Measurements from ENCODE around the gene ATRX.
"Not testable (repeated sequence)": the region's sequence is repeated elsewhere in the genome, so short reads cannot be mapped to it uniquely, and the experiment has no call there.

The ATRX gene

DNA sequence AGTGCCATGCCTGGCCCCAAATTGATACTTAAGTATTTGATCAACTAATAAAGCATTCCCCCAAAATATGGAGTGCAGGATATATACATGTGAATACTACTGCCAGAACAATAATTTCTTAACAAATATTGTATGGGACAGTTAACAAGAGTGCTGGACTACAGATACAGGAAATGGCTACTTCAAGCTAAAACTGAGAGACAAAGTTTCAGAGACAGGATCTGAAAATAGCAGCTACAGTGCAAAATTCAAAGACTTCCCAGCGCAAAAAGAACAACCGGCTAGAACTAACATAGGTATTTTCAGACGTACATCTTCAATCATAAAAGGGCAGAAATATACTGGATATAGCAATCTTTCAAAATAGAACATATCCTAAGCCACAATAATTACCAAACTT, 6.3 kb downstream of the ATRX start:
- Histone ChIP-seq H3K4me1 (ENCODE audit: control insufficient read depth, insufficient read depth, low read length, poor library complexity, severe bottlenecking) (peaks cover 3% of the 10 kb centered on the region), H3K36me3 (ENCODE audit: control insufficient read depth, insufficient read depth, low read length) (no peaks in the 10 kb centered on the region), H3K27me3 (replicated peaks; ENCODE audit: control insufficient read depth, insufficient read depth, low read length, poor library complexity, severe bottlenecking) (no peaks in the 10 kb centered on the region), H3K9me3 (ENCODE audit: control insufficient read depth, low read length) (no peaks in the 10 kb centered on the region), H3K27ac (ENCODE audit: insufficient read depth, low read length, poor library complexity, severe bottlenecking) (no peak overlapping the region), H3K4me3 (ENCODE audit: insufficient read depth, low read depth, low read length, poor library complexity, severe bottlenecking) (no peak overlapping the region)
- no peak for DNase-seq

DNA sequence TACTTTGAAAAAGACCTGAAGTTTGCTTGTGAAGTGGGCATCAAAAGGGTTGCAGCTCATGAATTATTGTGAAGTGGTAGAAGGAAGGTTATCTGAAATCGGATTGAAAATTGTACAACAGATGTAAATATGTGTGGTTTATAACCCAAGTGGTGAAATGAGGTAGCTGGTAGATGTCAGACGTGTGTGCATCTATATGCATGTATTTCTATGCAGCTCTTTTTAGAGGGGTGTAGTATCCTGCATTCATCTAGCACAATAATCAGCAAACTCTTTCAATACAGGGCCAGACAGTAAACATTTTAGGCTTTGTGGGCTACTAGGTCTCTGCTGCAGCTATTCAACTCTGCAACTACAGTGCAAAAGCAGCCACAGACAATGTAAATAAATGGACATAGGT, 9.4 kb downstream of the ATRX start:
- no peaks in the 10 kb centered on the region for H3K27me3 ChIP-seq (replicated peaks; ENCODE audit: control insufficient read depth, insufficient read depth, low read length, poor library complexity, severe bottlenecking)
- no peak overlapping the region for H3K4me3 ChIP-seq (ENCODE audit: insufficient read depth, low read depth, low read length, poor library complexity, severe bottlenecking)
- H3K36me3 ChIP-seq (ENCODE audit: control insufficient read depth, insufficient read depth, low read length), result no peaks in the 10 kb centered on the region
- peaks cover 3% of the 10 kb centered on the region for H3K4me1 ChIP-seq (ENCODE audit: control insufficient read depth, insufficient read depth, low read length, poor library complexity, severe bottlenecking)
- H3K27ac ChIP-seq (ENCODE audit: insufficient read depth, low read length, poor library complexity, severe bottlenecking), result no peak overlapping the region
- no peaks in the 10 kb centered on the region for H3K9me3 ChIP-seq (ENCODE audit: control insufficient read depth, low read length)
- DNase-seq, result no peak

DNA sequence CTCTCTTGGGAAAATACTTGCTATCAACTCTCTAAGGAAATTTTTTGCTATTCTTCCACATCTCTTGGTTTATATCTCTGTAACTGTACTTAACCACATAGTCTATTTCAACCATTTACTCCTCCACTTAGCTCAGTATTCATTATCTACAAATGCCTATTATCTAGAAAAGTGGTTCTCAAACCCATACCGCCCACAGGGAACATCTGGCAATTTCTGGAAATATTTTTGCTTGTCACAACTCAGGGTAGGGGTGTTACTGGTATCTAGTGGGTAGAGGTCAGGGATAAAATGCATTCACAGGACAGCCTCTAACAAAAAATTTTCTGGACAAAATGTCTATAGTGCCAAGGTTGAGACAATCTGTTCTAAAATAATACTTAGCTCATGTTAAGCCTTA, 14.4 kb downstream of the ATRX start:
- Histone ChIP-seq H3K4me3 (ENCODE audit: insufficient read depth, low read depth, low read length, poor library complexity, severe bottlenecking) (no peak overlapping the region), H3K4me1 (ENCODE audit: control insufficient read depth, insufficient read depth, low read length, poor library complexity, severe bottlenecking) (no peaks in the 10 kb centered on the region), H3K27ac (ENCODE audit: insufficient read depth, low read length, poor library complexity, severe bottlenecking) (no peak overlapping the region), H3K36me3 (ENCODE audit: control insufficient read depth, insufficient read depth, low read length) (no peaks in the 10 kb centered on the region), H3K9me3 (ENCODE audit: control insufficient read depth, low read length) (no peaks in the 10 kb centered on the region), H3K27me3 (replicated peaks; ENCODE audit: control insufficient read depth, insufficient read depth, low read length, poor library complexity, severe bottlenecking) (no peaks in the 10 kb centered on the region)
- DNase-seq, result no peak

DNA sequence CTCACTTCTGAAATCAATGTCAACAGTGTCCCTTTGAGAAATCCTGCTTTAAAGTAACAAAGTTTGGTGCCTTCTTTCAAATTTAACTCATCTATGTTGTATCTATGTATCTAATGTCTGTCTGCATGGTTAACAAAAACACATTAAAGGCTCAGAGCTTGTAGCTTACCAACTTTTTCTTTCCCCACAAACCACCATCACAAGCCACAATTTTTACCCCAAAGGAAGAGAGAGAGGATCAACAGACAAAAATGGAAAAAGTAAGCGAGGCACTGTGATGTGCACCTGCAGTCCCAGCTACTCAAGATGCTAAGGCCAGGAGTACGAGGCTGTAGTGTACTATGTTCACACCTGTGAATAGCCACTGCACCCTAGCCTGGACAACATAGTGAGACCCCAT, 17.2 kb downstream of the ATRX start:
- Histone ChIP-seq H3K27ac (ENCODE audit: insufficient read depth, low read length, poor library complexity, severe bottlenecking) (no peak overlapping the region), H3K4me1 (ENCODE audit: control insufficient read depth, insufficient read depth, low read length, poor library complexity, severe bottlenecking) (no peaks in the 10 kb centered on the region), H3K4me3 (ENCODE audit: insufficient read depth, low read depth, low read length, poor library complexity, severe bottlenecking) (no peak overlapping the region), H3K27me3 (replicated peaks; ENCODE audit: control insufficient read depth, insufficient read depth, low read length, poor library complexity, severe bottlenecking) (no peaks in the 10 kb centered on the region), H3K36me3 (ENCODE audit: control insufficient read depth, insufficient read depth, low read length) (no peaks in the 10 kb centered on the region), H3K9me3 (ENCODE audit: control insufficient read depth, low read length) (no peaks in the 10 kb centered on the region)
- DNase-seq, result no peak

DNA sequence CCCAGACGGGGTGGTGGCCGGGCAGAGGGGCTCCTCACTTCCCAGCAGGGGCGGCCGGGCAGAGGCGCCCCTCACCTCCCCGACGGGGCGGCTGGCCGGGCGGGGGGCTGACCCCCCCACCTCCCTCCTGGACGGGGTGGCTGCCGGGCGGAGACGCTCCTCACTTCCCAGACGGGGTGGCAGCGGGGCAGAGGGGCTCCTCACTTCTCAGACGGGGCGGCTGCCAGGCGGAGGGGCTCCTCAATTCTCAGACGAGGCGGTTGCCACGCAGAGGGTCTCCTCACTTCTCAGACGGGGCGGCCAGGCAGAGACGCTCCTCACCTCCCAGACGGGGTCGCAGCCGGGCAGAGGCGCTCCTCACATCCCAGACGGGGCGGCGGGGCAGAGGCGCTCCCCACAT, 19.8 kb downstream of the ATRX start:
- not testable (repeated sequence) for DNase-seq; H3K36me3 ChIP-seq (ENCODE audit: control insufficient read depth, insufficient read depth, low read length); H3K4me1 ChIP-seq (ENCODE audit: control insufficient read depth, insufficient read depth, low read length, poor library complexity, severe bottlenecking); H3K27ac ChIP-seq (ENCODE audit: insufficient read depth, low read length, poor library complexity, severe bottlenecking); H3K27me3 ChIP-seq (replicated peaks; ENCODE audit: control insufficient read depth, insufficient read depth, low read length, poor library complexity, severe bottlenecking); H3K9me3 ChIP-seq (ENCODE audit: control insufficient read depth, low read length); H3K4me3 ChIP-seq (ENCODE audit: insufficient read depth, low read depth, low read length, poor library complexity, severe bottlenecking)

DNA sequence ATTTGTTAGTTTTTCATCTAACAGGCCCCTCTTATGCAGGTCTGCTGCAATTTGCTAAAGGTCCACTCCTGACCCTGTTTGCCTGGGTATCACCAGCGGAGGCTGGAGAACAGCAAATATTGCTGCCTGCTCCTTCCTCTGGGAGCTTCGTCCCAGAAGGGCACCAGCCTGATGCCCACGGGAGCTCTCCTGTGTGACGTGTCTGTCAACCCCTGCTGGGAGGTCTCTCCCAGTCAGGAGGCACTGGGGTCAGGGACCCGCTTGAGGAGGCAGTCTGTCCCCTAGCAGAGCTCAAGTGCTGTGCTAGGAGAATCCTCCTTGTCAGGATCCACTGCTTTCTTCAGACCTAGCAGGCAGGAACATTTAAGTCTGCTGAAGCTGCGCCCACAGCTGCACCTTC, 30.5 kb downstream of the ATRX start:
- Histone ChIP-seq H3K36me3 (ENCODE audit: control insufficient read depth, insufficient read depth, low read length) (no peaks in the 10 kb centered on the region), H3K27ac (ENCODE audit: insufficient read depth, low read length, poor library complexity, severe bottlenecking) (no peak overlapping the region), H3K4me1 (ENCODE audit: control insufficient read depth, insufficient read depth, low read length, poor library complexity, severe bottlenecking) (no peaks in the 10 kb centered on the region), H3K27me3 (replicated peaks; ENCODE audit: control insufficient read depth, insufficient read depth, low read length, poor library complexity, severe bottlenecking) (no peaks in the 10 kb centered on the region), H3K4me3 (ENCODE audit: insufficient read depth, low read depth, low read length, poor library complexity, severe bottlenecking) (no peak overlapping the region), H3K9me3 (ENCODE audit: control insufficient read depth, low read length) (no peaks in the 10 kb centered on the region)
- DNase-seq, result no peak

DNA sequence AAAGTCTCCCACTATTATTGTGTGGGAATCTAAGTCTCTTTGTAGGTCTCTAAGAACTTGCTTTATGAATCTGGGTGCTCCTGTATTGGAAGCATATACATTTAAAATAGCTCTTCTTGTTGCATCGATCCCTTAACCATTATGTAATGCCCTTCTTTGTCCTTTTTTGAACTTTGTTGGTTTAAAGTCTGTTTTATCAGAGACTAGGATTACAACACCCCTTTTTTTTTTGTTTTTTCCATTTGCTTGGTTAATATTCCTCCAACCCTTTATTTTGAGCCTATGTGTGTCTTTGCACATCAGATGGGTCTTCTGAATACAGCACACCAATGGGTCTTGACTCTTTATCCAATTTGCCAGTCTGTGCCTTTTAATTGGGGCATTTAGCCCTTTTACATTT, 32.1 kb downstream of the ATRX start:
- not testable (repeated sequence) for H3K4me1 ChIP-seq (ENCODE audit: control insufficient read depth, insufficient read depth, low read length, poor library complexity, severe bottlenecking); H3K9me3 ChIP-seq (ENCODE audit: control insufficient read depth, low read length); DNase-seq; H3K4me3 ChIP-seq (ENCODE audit: insufficient read depth, low read depth, low read length, poor library complexity, severe bottlenecking); H3K27me3 ChIP-seq (replicated peaks; ENCODE audit: control insufficient read depth, insufficient read depth, low read length, poor library complexity, severe bottlenecking); H3K36me3 ChIP-seq (ENCODE audit: control insufficient read depth, insufficient read depth, low read length); H3K27ac ChIP-seq (ENCODE audit: insufficient read depth, low read length, poor library complexity, severe bottlenecking)

DNA sequence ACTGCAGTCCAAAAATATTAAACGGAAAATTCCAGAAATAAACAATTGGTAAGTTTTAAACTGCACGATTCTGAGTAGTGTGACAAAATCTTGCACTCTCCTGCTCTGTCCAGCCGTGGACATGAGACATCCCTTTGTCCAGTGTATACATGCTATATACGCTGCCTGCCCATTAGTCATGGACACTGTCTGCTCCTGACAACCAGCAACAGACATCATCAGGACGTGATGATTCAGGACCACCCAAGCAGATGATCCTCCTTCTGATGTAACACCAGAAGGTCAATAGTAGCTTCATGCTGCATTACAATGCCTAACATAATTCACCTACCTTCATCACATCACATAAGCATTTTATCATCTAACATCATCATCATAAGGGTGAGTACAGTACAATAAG, 36.3 kb downstream of the ATRX start:
- Histone ChIP-seq H3K27me3 (replicated peaks; ENCODE audit: control insufficient read depth, insufficient read depth, low read length, poor library complexity, severe bottlenecking) (no peaks in the 10 kb centered on the region), H3K36me3 (ENCODE audit: control insufficient read depth, insufficient read depth, low read length) (no peaks in the 10 kb centered on the region), H3K4me1 (ENCODE audit: control insufficient read depth, insufficient read depth, low read length, poor library complexity, severe bottlenecking) (no peaks in the 10 kb centered on the region), H3K27ac (ENCODE audit: insufficient read depth, low read length, poor library complexity, severe bottlenecking) (no peak overlapping the region), H3K4me3 (ENCODE audit: insufficient read depth, low read depth, low read length, poor library complexity, severe bottlenecking) (no peak overlapping the region), H3K9me3 (ENCODE audit: control insufficient read depth, low read length) (no peaks in the 10 kb centered on the region)
- no peak for DNase-seq

DNA sequence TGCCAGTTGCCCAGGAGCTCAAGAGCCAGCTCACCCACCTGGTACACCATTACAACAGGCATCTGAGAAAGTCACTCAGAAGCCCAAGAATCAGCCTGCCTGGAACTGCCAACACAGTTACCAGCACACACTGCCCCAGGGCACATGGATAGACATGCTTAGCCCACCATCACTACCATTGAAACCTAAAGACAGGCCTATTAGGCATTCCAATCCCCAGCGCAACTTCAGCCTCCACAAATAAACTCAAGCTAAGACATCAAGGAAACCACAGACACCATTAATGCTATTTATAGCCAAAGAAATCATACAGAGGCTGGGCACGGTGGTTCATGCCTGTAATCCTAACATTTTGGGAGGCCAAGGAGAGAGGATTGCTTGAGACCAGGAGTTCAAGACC, 42.3 kb downstream of the ATRX start:
- Histone ChIP-seq H3K27ac (ENCODE audit: insufficient read depth, low read length, poor library complexity, severe bottlenecking) (no peak overlapping the region), H3K36me3 (ENCODE audit: control insufficient read depth, insufficient read depth, low read length) (no peaks in the 10 kb centered on the region), H3K4me1 (ENCODE audit: control insufficient read depth, insufficient read depth, low read length, poor library complexity, severe bottlenecking) (no peaks in the 10 kb centered on the region), H3K27me3 (replicated peaks; ENCODE audit: control insufficient read depth, insufficient read depth, low read length, poor library complexity, severe bottlenecking) (no peaks in the 10 kb centered on the region), H3K9me3 (ENCODE audit: control insufficient read depth, low read length) (no peaks in the 10 kb centered on the region), H3K4me3 (ENCODE audit: insufficient read depth, low read depth, low read length, poor library complexity, severe bottlenecking) (no peak overlapping the region)
- no peak for DNase-seq

DNA sequence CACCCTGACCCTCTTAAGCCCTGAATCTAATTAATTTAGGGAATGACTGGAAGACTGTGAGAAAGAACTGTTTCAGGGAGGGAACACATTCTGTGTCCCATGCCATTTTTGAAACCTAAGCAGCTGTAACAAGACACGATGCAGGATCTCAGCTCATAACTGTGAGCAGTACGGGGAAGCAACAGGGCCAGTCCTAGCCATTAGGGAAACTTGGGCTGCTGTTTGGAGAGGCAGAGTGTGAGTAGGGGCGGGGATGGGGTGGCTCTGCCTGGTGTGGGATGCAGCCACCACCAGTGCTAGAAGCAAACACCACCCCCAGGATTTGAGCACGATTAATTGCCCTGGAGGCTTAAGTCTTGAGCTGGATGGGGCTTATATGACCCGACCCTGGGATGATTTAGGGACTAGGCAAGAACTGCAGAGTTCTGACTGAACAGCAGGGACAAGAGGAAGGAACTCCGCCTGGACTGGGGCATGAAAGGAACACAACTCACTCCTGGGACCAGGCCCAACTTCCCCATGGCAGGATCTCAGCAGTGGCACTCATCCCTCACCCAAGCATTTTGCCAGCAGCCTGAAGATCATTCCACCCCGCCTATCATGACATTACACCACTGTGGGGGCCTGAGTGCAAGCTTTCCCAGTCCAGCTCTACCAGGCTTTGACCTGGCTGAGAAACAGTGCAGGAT, 43.1 kb downstream of the ATRX start:
- Histone ChIP-seq H3K4me1 (ENCODE audit: control insufficient read depth, insufficient read depth, low read length, poor library complexity, severe bottlenecking) (no peaks in the 10 kb centered on the region), H3K4me3 (ENCODE audit: insufficient read depth, low read depth, low read length, poor library complexity, severe bottlenecking) (no peak overlapping the region), H3K27me3 (replicated peaks; ENCODE audit: control insufficient read depth, insufficient read depth, low read length, poor library complexity, severe bottlenecking) (no peaks in the 10 kb centered on the region), H3K9me3 (ENCODE audit: control insufficient read depth, low read length) (no peaks in the 10 kb centered on the region), H3K27ac (ENCODE audit: insufficient read depth, low read length, poor library complexity, severe bottlenecking) (no peak overlapping the region), H3K36me3 (ENCODE audit: control insufficient read depth, insufficient read depth, low read length) (no peaks in the 10 kb centered on the region)
- DNase-seq, result no peak

All from effector memory CD4-positive, alpha-beta T cell (primary cell).